ENCODE results near the gene ACAA1.

DNA sequence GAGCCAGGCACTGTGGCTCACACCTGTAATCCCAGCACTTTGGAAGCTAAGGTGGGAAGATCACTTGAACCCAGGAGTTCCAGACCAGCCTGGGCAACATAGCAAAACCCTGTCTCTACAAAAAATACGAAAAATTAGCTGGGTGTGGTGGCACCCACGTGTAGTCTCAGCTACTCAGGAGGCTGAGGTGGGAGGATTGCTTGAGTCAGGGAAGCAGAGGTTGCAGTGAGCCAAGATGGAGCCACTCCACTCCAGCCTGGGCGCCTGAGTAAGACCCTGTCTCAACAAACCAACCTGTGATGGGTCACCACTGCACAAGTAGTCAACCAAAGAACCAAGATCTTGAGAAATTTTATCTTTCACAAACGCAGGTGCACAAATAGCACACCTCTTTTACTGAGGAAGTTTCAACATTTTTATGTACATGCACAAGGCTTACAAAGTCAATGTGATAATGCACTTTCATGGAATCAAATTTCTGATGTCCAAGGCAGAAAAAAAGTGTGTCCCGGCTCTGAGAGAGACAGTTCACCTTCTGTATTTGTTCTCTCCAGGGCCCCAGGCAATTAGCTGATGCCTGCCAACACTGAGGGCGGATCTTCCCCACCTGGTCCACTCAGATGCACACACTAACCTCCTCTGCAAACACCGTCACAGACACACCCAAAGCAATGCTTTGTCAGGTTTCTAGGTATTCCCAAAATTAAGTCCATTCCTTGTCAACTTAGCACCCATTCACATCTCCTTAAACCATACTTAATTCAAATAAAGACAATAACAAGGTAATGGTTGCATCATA is 12.4 kb downstream of the ACAA1 start:
- no peak for TF ChIP-seq ZNF274 (IDR thresholded peaks at IDR 0.05; ENCODE audit: insufficient read depth, insufficient read length)
- no peak for TF ChIP-seq SIN3A (IDR thresholded peaks at IDR 0.05; ENCODE audit: low read depth, low read length)
- TF ChIP-seq, protein P1, sequence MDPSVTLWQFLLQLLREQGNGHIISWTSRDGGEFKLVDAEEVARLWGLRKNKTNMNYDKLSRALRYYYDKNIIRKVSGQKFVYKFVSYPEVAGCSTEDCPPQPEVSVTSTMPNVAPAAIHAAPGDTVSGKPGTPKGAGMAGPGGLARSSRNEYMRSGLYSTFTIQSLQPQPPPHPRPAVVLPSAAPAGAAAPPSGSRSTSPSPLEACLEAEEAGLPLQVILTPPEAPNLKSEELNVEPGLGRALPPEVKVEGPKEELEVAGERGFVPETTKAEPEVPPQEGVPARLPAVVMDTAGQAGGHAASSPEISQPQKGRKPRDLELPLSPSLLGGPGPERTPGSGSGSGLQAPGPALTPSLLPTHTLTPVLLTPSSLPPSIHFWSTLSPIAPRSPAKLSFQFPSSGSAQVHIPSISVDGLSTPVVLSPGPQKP (IDR thresholded peaks at IDR 0.05; ENCODE audit: low read depth, low read length) = no peak
- TF ChIP-seq, protein P2, sequence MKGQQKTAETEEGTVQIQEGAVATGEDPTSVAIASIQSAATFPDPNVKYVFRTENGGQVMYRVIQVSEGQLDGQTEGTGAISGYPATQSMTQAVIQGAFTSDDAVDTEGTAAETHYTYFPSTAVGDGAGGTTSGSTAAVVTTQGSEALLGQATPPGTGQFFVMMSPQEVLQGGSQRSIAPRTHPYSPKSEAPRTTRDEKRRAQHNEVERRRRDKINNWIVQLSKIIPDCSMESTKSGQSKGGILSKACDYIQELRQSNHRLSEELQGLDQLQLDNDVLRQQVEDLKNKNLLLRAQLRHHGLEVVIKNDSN (IDR thresholded peaks at IDR 0.05; ENCODE audit: borderline replicate concordance, extremely low read length, insufficient read depth, low read depth, low read length) = no peak
- TF ChIP-seq POLR2A (IDR thresholded peaks at IDR 0.05; ENCODE audit: low read depth, low read length) = no peak
- TF ChIP-seq, protein P3, sequence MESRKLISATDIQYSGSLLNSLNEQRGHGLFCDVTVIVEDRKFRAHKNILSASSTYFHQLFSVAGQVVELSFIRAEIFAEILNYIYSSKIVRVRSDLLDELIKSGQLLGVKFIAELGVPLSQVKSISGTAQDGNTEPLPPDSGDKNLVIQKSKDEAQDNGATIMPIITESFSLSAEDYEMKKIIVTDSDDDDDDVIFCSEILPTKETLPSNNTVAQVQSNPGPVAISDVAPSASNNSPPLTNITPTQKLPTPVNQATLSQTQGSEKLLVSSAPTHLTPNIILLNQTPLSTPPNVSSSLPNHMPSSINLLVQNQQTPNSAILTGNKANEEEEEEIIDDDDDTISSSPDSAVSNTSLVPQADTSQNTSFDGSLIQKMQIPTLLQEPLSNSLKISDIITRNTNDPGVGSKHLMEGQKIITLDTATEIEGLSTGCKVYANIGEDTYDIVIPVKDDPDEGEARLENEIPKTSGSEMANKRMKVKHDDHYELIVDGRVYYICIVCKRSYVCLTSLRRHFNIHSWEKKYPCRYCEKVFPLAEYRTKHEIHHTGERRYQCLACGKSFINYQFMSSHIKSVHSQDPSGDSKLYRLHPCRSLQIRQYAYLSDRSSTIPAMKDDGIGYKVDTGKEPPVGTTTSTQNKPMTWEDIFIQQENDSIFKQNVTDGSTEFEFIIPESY (IDR thresholded peaks at IDR 0.05) = no peak
- TF ChIP-seq, protein P4, sequence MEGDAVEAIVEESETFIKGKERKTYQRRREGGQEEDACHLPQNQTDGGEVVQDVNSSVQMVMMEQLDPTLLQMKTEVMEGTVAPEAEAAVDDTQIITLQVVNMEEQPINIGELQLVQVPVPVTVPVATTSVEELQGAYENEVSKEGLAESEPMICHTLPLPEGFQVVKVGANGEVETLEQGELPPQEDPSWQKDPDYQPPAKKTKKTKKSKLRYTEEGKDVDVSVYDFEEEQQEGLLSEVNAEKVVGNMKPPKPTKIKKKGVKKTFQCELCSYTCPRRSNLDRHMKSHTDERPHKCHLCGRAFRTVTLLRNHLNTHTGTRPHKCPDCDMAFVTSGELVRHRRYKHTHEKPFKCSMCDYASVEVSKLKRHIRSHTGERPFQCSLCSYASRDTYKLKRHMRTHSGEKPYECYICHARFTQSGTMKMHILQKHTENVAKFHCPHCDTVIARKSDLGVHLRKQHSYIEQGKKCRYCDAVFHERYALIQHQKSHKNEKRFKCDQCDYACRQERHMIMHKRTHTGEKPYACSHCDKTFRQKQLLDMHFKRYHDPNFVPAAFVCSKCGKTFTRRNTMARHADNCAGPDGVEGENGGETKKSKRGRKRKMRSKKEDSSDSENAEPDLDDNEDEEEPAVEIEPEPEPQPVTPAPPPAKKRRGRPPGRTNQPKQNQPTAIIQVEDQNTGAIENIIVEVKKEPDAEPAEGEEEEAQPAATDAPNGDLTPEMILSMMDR (IDR thresholded peaks at IDR 0.05 in 2 of 3, conservative IDR thresholded peaks at IDR 0.05 in 1 of 3; ENCODE audit: control insufficient read depth in 2 of 3, extremely low read depth in 1 of 3, insufficient read depth in 1 of 3, low read depth in 3 of 3, low read length in 3 of 3) = no peak
- TF ChIP-seq FOXM1 (IDR thresholded peaks at IDR 0.05; ENCODE audit: low read depth, low read length) = no peak
- TF ChIP-seq ASH2L (IDR thresholded peaks at IDR 0.05; ENCODE audit: borderline replicate concordance, low read depth) = no peak
- no peak for TF ChIP-seq ESRRA (IDR thresholded peaks at IDR 0.05; ENCODE audit: low read length)
- no peak for TF ChIP-seq EP300 (IDR thresholded peaks at IDR 0.05; ENCODE audit: borderline replicate concordance in 1 of 2, control insufficient read depth in 1 of 2, low read depth in 2 of 2, low read length in 2 of 2)
- no peak for TF ChIP-seq RELA (IDR thresholded peaks at IDR 0.05; ENCODE audit: borderline replicate concordance, partially characterized antibody)
- no peak for TF ChIP-seq CBFB (IDR thresholded peaks at IDR 0.05; ENCODE audit: low read depth)

Data from GM12878 (cell line).